NCI-H2171 treated with DMSO at 0.1 percent for 48 hours (cell line): ENCODE results near the gene DIDO1.
"Not testable (repeated sequence)": the region's sequence is repeated elsewhere in the genome, so short reads cannot be mapped to it uniquely, and the experiment has no call there.

ENCODE experiments used
- DNase-seq: peaks from one replicate; lab custom pipeline; 2025; lab: John Stamatoyannopoulos, UW

The DIDO1 gene

GRCh38 chr20:62855120-62855519 lies 71.2 kb downstream of the DIDO1 start:
- DNase-seq: no peak

GRCh38 chr20:62854121-62854520 lies 72.2 kb downstream of the DIDO1 start:
- no peak for DNase-seq

GRCh38 chr20:62853304-62853703 lies 73.0 kb downstream of the DIDO1 start:
- DNase-seq: not testable (repeated sequence)

- no peak for DNase-seq
Observed at GRCh38 chr20:62852841-62853240, 73.5 kb downstream of the DIDO1 start.

GRCh38 chr20:62852196-62852595 lies 74.1 kb downstream of the DIDO1 start:
- no peak for DNase-seq

GRCh38 chr20:62850333-62850974 lies 75.9 kb downstream of the DIDO1 start:
- no peak for DNase-seq

- DNase-seq: no peak
Observed at GRCh38 chr20:62849431-62849830, 76.9 kb downstream of the DIDO1 start.

- not testable (repeated sequence) for DNase-seq
Observed at GRCh38 chr20:62848917-62849316, 77.4 kb downstream of the DIDO1 start.

- peak; percentile 98 for DNase-seq
Observed at GRCh38 chr20:62846166-62846890, 80.0 kb downstream of the DIDO1 start.

GRCh38 chr20:62845416-62846160 lies 80.7 kb downstream of the DIDO1 start:
- DNase-seq: no peak

- DNase-seq: no peak
Observed at GRCh38 chr20:62844182-62844581, 82.1 kb downstream of the DIDO1 start.

- no peak for DNase-seq
Observed at GRCh38 chr20:62843656-62844055, 82.6 kb downstream of the DIDO1 start.

GRCh38 chr20:62841705-62842212 lies 84.5 kb downstream of the DIDO1 start:
- no peak for DNase-seq

GRCh38 chr20:62840244-62841197 lies 85.8 kb downstream of the DIDO1 start:
- peak; percentile 42 for DNase-seq

GRCh38 chr20:62839816-62840215 lies 86.5 kb downstream of the DIDO1 start:
- no peak for DNase-seq

- DNase-seq: no peak
Observed at GRCh38 chr20:62839261-62839660, 87.0 kb downstream of the DIDO1 start.

- DNase-seq: peak; percentile 97
Observed at GRCh38 chr20:62838128-62838891, 88.0 kb downstream of the DIDO1 start.

GRCh38 chr20:62837790-62838127 lies 88.5 kb downstream of the DIDO1 start:
- DNase-seq: no peak

GRCh38 chr20:62836967-62837490 lies 89.3 kb downstream of the DIDO1 start:
- no peak for DNase-seq
